ENCODE results near the gene UTF1.
"Not testable (repeated sequence)": the region's sequence is repeated elsewhere in the genome, so short reads cannot be mapped to it uniquely, and the experiment has no call there.

UTF1 gene

DNA sequence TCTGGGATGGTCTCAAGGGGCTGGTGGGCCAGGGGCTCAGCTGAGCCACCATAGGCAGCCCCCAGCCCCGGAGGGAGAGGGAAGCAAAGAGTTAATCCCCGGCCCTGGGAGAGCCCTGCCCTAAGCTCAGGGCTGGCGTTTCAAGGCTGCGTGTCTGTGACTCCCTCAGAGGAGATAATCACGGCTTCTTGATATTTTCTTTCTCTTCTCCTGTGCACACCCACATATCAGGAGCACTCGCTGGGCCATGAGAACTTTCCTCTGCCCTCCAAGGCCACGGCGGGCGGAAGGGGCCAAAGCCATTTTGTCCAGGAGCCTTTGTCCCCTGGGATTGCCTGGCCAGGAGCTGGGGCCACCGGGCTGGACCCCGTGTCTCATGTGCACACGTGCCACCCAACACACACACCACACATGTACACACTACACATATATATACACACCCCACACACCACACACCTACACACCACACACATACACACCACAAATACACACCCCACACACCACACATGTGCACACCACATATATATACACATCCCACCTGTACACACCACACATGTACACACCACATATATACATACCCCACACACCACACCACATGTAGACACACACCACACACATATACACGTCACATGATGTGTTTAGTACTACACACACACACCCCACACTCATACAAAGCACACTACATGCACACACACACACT, 24.6 kb downstream of the UTF1 start:
- in situ Hi-C loops (cut with HindIII; ENCODE audit: low pct_ligation_motif_present, low pct_unique_long_range_greater_than_20kb, low sequenced_read_pairs) = no loop called here
- DNase-seq = no peak

DNA sequence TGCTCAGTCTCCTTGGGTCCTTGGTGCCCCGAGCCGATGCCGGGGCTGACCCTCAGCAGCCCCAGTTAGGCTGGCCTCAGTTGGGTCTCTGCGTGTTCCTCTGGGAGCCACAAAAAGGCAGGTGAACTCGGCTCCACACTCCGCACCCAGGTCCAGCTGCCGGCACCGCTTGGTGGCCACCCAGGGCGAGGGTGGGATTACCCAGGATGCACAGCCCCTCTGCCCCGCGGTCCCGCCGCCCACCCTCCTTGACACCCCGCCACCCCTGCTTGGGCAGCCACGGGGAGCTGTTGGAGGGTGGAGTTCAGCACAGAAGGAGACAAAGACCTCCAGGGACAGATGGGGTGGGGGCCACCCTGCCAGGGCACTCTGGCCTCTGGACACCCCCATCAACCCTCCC, 25.3 kb downstream of the UTF1 start:
- in situ Hi-C loops (cut with HindIII; ENCODE audit: low pct_ligation_motif_present, low pct_unique_long_range_greater_than_20kb, low sequenced_read_pairs) = no loop called here
- DNase-seq = no peak

DNA sequence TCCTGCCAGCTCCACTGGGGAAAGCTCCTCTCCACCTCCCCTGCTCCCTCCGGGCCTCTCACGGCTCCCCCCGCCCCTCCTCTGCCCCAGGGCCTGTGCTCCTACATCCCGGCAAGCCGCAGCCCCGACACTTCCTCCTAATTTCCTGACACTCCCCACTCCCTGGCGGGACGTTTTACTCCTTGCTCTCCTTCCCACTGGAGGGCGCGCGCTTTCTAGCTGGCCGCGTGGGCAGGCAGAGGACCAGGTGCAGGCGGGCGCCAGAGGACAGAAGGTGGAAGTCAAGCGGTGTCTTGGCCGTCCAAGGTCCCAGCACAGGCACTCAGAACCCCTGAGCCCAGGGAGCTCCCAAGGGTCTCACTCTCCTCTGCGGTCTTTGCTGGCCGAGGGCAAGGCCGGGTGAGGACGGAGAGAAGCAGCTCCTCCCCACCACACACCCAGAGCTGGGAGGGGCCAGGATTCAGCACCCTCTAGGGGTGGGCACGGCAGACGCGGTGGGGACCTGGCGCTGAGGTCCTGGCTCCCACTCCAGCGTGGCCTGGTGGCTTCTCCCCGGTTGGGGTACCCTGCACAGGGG, 27.6 kb downstream of the UTF1 start:
- DNase-seq = peak; percentile 81

DNA sequence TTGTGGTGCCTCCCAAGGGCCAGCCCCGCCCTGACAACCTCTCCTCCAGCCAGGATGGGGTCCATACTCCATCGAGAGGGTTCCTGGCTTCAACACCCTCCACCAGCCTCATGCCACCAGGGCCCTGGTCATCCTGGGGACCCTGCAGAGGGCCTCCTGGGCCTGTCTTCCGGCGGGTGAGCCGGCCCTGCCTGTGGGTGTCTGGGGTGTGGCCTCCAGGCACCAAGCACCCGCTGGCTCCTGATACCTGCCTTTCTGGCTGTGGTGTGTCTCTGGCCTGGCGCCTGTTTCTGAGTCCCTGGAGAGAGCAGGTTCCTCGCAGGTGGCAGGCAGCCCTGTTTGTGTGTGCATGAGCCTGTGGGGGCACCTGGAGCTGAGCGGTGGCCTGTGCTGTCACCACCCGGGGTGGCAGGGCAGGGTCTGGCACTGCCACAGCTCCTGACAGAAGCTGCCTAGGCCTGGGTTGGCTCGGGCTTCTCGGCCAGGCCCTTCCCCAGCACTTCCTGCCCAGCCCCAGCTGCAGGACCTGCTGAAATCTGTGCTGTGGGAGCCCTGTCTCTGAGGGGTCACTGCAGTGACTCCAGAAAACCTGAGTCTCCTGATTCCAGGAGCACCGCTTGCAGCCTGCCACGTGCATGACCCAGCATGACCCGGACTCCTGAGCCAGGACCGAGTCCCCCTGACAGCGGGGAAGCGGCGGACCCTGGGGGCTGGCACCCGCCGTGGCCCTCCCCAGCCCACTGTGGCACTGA, 28.2 kb downstream of the UTF1 start:
- DNase-seq = peak; percentile 25
- in situ Hi-C loops (cut with HindIII; ENCODE audit: low pct_ligation_motif_present, low pct_unique_long_range_greater_than_20kb, low sequenced_read_pairs) = no loop called here

More for the DNA sequence above, 27.6 kb downstream of the UTF1 start:
- in situ Hi-C loops (cut with HindIII; ENCODE audit: low pct_ligation_motif_present, low pct_unique_long_range_greater_than_20kb, low sequenced_read_pairs) = no loop called here

DNA sequence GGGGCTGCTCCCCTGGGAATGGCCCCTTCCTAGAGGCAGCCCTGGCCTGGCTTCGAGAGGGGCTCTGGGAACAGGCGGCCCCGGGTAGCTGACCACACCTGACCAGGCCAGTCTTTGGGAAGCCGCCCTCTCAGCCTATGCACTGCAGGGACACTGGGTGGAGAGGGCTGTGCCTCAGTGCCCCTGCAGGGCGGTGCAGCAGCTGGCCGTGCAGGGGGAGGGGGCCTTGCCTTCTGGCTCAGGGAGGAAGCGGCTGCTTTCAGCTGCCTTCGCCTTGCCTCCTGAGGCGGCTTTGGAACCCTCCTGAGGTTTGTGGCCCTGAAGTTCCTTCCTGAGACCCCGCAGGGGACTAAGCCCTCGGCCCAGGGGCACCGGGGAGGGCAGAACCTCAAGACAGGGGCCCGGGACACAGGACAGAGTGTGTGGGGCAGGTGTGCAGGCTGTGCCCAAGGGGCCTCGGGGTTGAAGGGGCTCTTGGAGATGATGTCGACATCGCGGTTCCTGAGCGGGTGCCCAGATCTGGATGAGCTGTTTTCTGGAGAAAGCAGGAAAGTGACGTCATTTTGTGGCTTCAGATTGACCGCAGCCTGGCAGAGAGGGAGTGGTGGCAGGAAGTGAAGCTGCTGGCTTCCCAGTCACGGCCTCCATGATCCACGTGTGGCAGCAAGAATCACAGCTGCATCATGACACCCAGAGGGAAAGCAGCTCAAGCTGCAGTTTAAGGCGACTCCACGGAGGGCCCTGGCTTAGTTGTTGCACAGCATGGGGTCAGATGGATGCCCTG, 29.0 kb downstream of the UTF1 start:
- in situ Hi-C loops (cut with HindIII; ENCODE audit: low pct_ligation_motif_present, low pct_unique_long_range_greater_than_20kb, low sequenced_read_pairs) = no loop called here
- DNase-seq = peak; percentile 100

DNA sequence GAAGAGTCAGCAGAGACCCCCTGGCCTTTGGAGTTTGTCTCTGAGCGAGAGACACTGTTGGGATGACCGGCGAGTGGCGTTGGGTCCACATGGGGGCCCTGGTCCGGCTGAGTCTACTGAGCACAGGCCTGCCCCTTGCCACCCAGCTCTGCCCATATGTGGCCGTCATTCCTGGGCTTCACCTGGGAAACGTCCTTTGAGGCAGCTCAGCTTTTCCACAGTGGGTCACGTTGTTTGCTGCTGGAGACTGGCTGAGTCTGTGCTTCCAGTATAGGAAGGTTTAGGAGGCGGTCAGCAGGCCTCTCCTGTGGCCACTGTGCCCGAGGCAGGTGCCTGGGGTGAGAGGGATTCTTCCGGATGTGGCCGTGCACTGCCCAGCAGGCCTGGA, 29.6 kb downstream of the UTF1 start:
- in situ Hi-C loops (cut with HindIII; ENCODE audit: low pct_ligation_motif_present, low pct_unique_long_range_greater_than_20kb, low sequenced_read_pairs) = no loop called here
- DNase-seq = no peak

DNA sequence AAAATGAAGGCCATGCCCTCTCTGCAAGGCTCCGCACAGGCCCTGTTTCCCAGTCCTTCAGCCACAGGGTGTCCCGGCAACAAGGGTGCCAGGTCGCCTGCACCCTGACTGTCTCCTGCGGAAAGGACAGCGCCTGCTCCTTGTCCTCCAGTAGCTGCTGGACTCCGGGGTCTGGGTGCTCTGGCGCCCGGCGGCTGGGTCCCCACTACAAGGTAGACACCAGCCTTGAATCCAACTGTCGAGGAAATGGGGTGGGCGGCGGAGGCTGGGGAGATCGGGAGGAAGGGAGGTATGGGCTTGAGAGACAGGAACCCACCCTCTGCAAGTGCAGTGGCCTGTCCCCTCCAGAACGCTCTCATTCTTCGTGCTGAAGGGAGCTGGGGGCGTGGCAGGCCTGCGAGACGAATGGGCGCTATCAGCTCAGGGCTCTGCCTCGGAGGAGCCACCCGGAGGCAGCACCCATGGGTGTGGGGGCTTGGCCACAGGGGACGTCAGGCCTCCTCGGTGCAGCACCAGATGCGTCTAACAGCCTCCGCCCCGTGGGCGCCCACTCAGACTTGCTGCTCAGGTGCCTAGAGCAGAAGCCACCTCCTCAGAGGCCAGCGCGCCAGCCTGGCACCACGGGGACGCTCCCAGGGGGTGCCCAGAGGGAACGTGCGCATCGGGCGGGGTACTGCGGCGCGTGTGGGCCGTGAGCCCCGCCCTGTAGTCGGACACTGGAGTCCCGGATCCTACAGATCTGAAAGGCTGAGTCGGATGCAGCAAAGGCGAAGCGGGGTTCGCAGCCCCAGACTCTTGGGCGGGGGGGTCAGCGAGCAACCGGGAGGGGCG, 31.1 kb downstream of the UTF1 start:
- in situ Hi-C loops (cut with HindIII; ENCODE audit: low pct_ligation_motif_present, low pct_unique_long_range_greater_than_20kb, low sequenced_read_pairs) = no loop called here
- peak; percentile 65 for DNase-seq

DNA sequence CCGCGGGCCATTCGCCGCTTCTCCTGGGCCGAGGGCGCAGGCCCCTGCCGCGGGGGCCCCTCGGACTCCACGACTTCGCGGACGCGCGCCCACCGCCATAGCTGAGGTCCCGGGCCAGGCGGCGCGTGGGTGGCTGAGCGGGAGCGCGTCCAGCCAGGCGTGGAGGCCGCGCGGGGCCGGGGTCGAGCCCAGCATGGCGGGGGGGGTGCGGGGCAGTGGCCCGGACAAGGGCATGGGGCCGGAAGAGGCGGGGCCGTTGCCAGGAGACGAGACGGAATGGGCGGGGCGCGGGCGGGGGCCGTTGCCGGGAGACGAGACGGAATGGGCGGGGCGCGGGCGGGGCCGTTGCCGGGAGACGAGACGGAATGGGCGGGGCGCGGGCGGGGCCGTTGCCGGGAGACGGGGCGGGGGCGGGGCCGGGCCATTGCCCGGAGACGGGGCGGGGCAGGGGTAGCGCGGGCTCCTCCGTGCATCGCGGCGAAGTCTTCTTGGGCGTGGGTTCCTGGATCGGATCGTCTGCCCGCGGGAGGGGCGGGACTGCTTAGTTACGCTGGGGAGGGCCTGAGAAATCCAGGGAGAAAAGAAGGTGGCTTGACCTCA, 31.8 kb downstream of the UTF1 start:
- peak; percentile 74 for DNase-seq
- in situ Hi-C loops (cut with HindIII; ENCODE audit: low pct_ligation_motif_present, low pct_unique_long_range_greater_than_20kb, low sequenced_read_pairs) = no loop called here

DNA sequence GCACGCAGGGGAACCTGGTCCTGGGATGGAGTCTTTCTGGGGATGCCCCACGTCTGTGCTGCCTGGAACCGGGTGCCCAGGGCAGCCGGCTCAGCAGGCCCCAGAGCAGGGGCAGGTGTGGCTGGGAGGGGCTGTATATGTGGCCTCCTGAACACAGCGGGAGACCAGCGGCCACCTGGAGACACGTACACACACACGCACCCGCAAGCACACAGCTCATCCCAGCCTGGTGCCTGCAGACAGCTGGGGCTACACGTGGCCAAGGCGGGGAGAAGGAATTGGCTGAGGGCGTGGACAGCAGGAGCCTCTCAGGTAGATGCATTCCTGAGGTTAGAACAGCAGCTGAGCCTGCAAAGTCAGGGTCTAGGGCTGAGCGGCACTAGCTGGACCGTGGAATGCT, 32.7 kb downstream of the UTF1 start:
- in situ Hi-C loops (cut with HindIII; ENCODE audit: low pct_ligation_motif_present, low pct_unique_long_range_greater_than_20kb, low sequenced_read_pairs) = no loop called here
- no peak for DNase-seq

DNA sequence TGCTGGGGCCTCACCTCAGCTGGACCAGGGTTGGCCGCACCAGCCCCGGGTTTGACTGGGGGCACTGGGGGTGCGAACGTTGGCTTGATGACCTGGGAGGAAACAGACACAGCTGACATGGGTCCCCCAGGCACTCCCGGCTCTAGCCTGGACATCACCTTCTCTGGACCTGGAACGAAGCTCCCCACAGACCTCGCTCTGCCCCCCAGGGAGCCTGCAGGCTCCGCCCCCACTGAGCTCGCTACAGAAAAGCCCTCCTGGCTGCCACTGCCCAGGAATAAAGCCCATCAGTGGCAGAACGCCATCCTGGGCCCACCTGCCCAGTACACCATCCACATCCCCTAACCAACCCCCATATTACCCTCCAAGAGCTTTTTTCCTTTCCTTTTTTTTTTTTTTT, 33.7 kb downstream of the UTF1 start:
- in situ Hi-C loops (cut with HindIII; ENCODE audit: low pct_ligation_motif_present, low pct_unique_long_range_greater_than_20kb, low sequenced_read_pairs) = no loop called here
- no peak for DNase-seq

DNA sequence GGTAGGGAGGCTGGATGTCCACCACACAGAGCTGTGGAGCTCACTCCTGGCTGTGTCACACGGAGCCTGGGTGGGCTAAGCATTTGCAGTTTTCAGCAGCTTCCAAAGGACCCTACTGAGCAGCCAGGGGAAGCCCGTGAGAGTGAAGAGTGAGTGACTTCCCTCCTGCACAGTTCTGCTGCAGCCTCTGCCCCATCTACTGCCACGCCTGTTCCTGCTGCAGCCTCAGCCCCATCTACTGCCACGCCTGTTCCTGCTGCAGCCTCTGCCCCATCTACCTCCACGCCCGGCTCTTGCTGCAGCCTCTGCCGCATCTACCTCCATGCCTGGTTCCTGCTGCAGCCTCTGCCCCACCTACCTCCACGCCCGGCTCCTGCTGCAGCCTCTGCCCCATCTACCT, 34.4 kb downstream of the UTF1 start:
- no peak for DNase-seq
- in situ Hi-C loops (cut with HindIII; ENCODE audit: low pct_ligation_motif_present, low pct_unique_long_range_greater_than_20kb, low sequenced_read_pairs) = no loop called here

DNA sequence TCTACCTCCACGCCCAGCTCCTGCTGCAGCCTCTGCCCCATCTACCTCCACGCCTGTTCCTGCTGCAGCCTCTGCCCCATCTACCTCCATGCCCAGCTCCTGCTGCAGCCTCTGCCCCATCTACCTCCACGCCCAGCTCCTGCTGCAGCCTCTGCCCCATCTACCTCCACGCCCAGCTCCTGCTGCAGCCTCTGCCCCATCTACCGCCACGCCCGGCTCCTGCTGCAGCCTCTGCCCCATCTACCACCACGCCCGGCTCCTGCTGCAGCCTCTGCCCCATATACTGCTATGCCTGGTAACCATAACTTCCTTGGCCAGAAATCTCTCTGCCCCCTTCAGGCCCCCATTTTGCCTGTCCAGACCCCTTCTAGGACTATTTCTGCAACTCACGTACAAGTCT, 35.0 kb downstream of the UTF1 start:
- in situ Hi-C loops (cut with HindIII; ENCODE audit: low pct_ligation_motif_present, low pct_unique_long_range_greater_than_20kb, low sequenced_read_pairs); DNase-seq: not testable (repeated sequence)

DNA sequence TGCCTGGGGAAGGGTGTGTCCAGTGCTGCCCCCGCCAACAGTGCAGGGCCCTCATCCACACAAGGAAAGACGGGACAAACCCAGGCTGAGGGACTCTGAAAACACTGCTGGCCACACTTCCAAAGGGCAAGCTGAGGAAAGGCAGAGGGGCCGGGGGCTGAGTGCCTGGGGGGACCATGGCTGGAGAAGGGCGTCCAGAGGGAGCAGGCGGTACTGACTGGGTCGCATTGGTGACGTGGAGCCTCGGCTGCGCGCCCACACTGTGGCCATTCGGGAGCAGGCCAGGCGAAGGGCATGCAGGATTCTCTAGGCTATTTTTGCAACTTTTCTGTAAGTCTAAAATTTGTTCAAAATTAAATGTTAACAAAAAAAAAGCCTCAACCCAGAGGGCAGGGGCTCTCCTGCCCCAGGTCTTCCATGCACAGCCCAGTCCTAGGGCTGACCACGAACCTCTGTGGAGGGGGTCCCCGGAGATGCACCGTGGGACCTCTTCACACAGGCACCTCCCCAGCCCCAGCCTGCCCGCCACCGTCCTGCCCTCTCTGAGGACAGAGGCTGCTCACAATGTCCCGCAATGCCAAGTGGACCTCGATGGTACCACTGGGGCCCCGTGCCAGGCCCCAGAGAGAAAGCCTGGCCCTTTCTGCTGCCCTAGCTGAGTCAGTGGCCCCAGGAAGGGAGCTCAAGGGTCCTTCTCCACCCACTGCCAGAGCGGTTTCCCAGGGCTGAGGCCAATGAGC, 36.2 kb downstream of the UTF1 start:
- in situ Hi-C loops (cut with HindIII; ENCODE audit: low pct_ligation_motif_present, low pct_unique_long_range_greater_than_20kb, low sequenced_read_pairs) = no loop called here
- DNase-seq = no peak

DNA sequence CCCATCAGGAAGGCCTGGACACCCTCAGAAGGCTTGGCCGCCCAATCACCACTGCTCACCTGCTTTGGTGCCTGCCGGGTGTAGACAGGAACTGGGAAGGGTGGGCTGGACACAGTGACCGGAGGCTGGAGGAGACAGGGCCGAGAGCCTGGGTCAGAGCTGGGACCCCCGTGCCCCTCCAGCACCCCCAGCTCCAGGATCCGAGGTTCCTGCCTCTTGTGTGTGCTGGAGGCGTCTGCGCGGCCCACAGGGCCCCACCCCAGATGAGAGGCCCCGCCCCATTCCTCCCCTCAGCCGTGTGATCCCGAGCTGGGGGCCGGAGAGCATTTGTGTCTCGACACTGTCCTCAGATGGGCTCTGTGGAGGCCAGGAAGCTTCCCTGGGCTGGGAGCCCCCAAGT, 37.3 kb downstream of the UTF1 start:
- DNase-seq = no peak
- in situ Hi-C loops (cut with HindIII; ENCODE audit: low pct_ligation_motif_present, low pct_unique_long_range_greater_than_20kb, low sequenced_read_pairs) = no loop called here

DNA sequence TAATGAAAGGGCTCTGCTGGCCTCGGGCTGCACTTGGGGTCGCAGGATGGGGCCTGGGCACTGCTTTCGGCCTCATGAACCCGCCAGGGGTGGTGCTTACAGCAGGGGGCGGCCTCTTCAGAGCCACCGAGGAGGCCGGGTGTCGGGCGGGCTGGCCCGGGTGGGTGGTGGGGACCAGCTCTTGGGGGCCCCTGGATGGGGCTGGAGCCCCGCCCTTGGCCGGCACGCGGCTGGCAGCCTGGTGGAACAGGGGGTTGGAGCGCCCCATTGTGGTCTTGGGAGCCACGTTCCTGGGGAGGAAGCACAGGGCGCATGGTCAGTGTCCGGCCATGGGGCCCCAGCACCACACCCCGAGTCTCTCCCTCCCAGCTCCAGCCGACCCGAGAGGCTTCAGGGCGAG, 37.8 kb downstream of the UTF1 start:
- in situ Hi-C loops (cut with HindIII; ENCODE audit: low pct_ligation_motif_present, low pct_unique_long_range_greater_than_20kb, low sequenced_read_pairs) = no loop called here
- no peak for DNase-seq

DNA sequence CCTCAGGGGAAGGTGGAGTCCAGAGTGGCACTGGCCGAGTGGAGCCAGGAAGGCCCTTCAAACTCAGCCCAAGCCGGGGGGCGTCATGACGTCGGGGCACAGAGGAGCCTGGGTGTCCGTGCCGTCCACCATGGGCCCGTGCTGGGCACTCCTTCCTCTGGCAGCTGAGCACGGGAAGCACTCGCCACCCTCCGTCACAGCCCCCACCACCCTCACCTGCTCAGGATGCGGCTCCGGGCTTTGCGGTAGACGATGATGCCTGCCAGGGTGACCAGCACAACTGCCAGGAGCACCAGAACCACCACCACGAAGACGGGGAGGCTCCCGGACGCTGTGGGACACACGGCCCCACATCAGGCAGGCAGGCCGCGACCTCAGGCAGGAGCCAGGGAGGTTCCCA, 38.5 kb downstream of the UTF1 start:
- in situ Hi-C loops (cut with HindIII; ENCODE audit: low pct_ligation_motif_present, low pct_unique_long_range_greater_than_20kb, low sequenced_read_pairs) = no loop called here
- DNase-seq = no peak

DNA sequence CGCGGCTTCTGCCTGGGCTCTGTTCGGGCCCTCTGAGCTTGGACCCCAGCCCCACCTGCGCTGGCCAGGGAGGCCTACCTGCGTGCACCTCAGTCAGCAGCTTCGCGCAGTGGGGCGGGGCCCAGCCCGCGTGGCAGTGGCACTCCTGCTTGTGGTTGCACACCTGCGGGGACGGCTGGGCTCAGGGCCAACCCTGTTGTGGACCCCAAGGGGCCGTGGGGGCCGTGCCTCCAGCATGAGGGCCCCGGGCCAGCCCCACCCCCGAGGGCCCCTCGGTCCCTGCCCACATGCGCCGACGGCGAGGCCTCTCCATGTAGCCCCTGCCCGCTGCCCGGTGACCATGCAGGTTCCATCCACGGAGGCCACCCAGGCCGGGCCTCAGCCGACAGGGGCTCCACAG, 39.4 kb downstream of the UTF1 start:
- in situ Hi-C loops (cut with HindIII; ENCODE audit: low pct_ligation_motif_present, low pct_unique_long_range_greater_than_20kb, low sequenced_read_pairs) = no loop called here
- no peak for DNase-seq
